Esophagus squamous epithelium (tissue), 4 donors: ENCODE data around the gene DRAP1.

Experiments used
- POLR2A ChIP-seq, 4 donors: fragments of 450-650 bp; IDR thresholded peaks; one replicate each; pipeline ENCODE4 v1.6.1; 2017; ENCODE audit warnings: antibody characterized with exemption in 4 of 4, mild to moderate bottlenecking in 4 of 4, moderate library complexity in 3 of 4
- TF ChIP-seq, protein P1 (sequence below), 6 experiments: fragments of 450-650 bp in 4 of 6; fragments of 200-600 bp in 2 of 6; sonication (generic) in 2 of 6; IDR thresholded peaks; one replicate each; pipeline ENCODE4 v1.5.1; 2016 to 2019; ENCODE audit warnings: antibody characterized with exemption in 6 of 6, mild to moderate bottlenecking in 4 of 6, moderate library complexity in 4 of 6

DNA sequence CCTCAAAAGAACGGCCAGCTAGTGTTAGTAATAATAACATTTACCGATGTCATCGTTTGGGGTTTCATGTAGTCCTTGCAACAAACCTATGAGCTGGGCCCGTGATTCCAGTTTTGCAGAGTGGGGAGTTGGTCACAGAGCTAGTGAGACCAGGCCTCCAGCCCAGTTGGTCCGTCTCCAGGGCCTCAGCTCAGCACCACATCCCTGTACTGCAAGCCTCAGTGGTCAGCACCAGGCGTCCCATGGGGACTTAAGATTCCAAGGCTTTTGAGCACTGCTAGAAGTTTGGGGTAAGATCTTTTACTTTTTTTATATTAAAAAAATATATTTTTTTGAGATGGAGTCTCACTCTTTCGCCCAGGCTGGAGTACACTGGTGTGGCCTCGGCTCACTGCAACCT is 25.0 kb downstream of the DRAP1 start:
- TF ChIP-seq POLR2A (IDR thresholded peaks at IDR 0.05) = no peak
- TF ChIP-seq, protein P1, sequence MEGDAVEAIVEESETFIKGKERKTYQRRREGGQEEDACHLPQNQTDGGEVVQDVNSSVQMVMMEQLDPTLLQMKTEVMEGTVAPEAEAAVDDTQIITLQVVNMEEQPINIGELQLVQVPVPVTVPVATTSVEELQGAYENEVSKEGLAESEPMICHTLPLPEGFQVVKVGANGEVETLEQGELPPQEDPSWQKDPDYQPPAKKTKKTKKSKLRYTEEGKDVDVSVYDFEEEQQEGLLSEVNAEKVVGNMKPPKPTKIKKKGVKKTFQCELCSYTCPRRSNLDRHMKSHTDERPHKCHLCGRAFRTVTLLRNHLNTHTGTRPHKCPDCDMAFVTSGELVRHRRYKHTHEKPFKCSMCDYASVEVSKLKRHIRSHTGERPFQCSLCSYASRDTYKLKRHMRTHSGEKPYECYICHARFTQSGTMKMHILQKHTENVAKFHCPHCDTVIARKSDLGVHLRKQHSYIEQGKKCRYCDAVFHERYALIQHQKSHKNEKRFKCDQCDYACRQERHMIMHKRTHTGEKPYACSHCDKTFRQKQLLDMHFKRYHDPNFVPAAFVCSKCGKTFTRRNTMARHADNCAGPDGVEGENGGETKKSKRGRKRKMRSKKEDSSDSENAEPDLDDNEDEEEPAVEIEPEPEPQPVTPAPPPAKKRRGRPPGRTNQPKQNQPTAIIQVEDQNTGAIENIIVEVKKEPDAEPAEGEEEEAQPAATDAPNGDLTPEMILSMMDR (IDR thresholded peaks at IDR 0.05) = no peak
